ENCODE results near the gene DYNC1I2. TPM values are rescaled to one million over a fixed set of nuclear protein-coding genes. Genes with fewer than 3 reads are reported as not detected.
"Not testable (repeated sequence)": the region's sequence is repeated elsewhere in the genome, so short reads cannot be mapped to it uniquely, and the experiment has no call there.

DYNC1I2 gene
- total RNA-seq, 2 donors from 2014 or later, result 89.8 to 122 TPM

DNA sequence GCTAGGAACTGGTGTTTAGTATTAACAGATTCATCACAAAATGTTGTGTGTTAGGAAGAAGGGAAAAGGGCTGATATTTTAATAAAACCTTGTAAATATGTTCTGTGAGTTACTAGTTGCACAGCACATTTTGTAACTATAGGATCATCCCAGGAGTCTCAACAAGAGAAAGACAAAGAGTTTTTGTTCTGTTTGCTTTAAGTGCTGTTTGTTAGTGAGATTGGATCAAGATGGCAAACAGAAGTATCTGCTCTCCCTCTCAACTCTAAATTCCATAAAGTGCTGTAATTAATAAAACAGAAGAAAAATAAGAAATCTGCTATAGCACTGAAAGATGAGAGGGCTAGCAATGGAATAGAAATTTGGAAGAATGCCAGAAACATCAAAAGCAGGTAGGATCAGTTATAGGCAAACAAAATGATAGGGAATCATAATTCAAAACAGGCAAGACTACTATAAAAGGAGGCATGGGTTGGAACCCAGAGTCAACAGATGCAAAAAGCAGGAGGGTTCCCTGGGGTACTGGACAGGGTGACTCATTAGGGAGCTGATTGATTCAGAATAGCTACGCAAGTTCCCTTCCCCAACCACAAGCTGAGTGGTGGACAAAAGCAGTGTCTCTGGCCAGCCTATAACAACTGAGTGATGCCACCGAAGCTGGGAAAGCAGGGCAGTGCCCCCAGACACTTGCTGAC is 75.8 kb downstream of the DYNC1I2 start:
- ATAC-seq (ENCODE audit: insufficient number of reproducible peaks, low FRiP score, low read depth) (no peak), DNase-seq (ENCODE audit: low spot score) (no peak)
- peaks cover 9% of the 10 kb centered on the region for H3K36me3 ChIP-seq
- H3K27me3 ChIP-seq (replicated peaks; ENCODE audit: insufficient read depth), result no peaks in the 10 kb centered on the region
- no peaks in the 10 kb centered on the region for H3K4me1 ChIP-seq (ENCODE audit: control insufficient read depth in 1 of 2, low read depth in 2 of 2)
- TF ChIP-seq, protein P1, sequence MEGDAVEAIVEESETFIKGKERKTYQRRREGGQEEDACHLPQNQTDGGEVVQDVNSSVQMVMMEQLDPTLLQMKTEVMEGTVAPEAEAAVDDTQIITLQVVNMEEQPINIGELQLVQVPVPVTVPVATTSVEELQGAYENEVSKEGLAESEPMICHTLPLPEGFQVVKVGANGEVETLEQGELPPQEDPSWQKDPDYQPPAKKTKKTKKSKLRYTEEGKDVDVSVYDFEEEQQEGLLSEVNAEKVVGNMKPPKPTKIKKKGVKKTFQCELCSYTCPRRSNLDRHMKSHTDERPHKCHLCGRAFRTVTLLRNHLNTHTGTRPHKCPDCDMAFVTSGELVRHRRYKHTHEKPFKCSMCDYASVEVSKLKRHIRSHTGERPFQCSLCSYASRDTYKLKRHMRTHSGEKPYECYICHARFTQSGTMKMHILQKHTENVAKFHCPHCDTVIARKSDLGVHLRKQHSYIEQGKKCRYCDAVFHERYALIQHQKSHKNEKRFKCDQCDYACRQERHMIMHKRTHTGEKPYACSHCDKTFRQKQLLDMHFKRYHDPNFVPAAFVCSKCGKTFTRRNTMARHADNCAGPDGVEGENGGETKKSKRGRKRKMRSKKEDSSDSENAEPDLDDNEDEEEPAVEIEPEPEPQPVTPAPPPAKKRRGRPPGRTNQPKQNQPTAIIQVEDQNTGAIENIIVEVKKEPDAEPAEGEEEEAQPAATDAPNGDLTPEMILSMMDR (IDR thresholded peaks at IDR 0.05), result no peak
- H3K27ac ChIP-seq, result no peak overlapping the region
- no peak overlapping the region for H3K4me3 ChIP-seq
- no peaks in the 10 kb centered on the region for H3K9me3 ChIP-seq

- ATAC-seq (ENCODE audit: insufficient number of reproducible peaks, low FRiP score, low read depth) (no peak), DNase-seq (ENCODE audit: low spot score) (no peak)
- Histone ChIP-seq H3K9me3 (no peaks in the 10 kb centered on the region), H3K36me3 (peaks cover 9% of the 10 kb centered on the region), H3K27me3 (replicated peaks; ENCODE audit: insufficient read depth) (no peaks in the 10 kb centered on the region), H3K4me1 (ENCODE audit: control insufficient read depth in 1 of 2, low read depth in 2 of 2) (no peaks in the 10 kb centered on the region), H3K4me3 (no peak overlapping the region), H3K27ac (no peak overlapping the region)
- TF ChIP-seq, protein P1 (IDR thresholded peaks at IDR 0.05), result no peak
These were observed 76.3 kb downstream of the DYNC1I2 start for GRCh38 chr2:171763602-171764001.

DNA sequence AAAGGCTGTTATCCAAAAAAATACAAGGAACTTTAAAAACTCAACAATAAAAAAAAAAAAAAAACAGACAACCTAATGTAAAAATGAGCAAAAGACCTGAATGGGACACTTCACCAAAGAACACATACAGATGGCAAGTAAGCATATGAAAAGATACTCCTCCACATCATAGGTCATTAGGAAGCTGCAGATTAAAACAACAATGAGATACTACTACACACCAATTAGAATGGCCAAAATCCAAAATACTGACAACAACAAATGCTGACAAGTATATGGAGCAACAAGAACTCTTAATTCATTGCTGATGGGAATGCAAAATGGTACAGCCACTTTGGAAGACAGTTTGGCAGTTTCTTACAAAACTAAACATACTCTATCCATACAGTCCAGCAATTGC is 84.2 kb downstream of the DYNC1I2 start:
- Histone ChIP-seq H3K4me3 (no peak overlapping the region), H3K9me3 (no peaks in the 10 kb centered on the region), H3K27me3 (replicated peaks; ENCODE audit: insufficient read depth) (no peaks in the 10 kb centered on the region), H3K4me1 (ENCODE audit: control insufficient read depth in 1 of 2, low read depth in 2 of 2) (no peaks in the 10 kb centered on the region), H3K27ac (no peak overlapping the region), H3K36me3 (peaks cover 2% of the 10 kb centered on the region)
- DNase-seq (ENCODE audit: low spot score) (no peak), ATAC-seq (ENCODE audit: insufficient number of reproducible peaks, low FRiP score, low read depth) (no peak)
- TF ChIP-seq, protein P1 (IDR thresholded peaks at IDR 0.05), result no peak

DNA sequence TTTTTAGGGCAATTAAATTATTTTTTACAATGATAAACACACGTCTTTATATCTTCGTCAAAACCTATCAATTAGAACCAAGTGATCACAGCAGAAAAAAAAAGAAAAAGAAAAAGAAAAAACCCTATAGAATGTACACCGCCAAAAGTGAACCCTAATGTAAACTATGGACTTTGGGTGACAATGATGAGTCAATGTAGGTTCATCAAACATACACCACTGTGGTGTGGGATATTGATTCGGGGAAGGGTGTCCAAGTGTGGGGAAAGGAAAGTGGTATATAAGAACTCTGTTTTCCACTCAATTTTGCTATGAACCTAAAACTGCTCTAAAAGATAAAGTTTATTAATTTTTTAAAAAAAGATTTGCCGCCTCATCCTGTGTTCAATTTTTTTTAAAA is 85.1 kb downstream of the DYNC1I2 start:
- Histone ChIP-seq H3K27me3 (replicated peaks; ENCODE audit: insufficient read depth) (no peaks in the 10 kb centered on the region), H3K36me3 (peaks cover 2% of the 10 kb centered on the region), H3K4me3 (no peak overlapping the region), H3K9me3 (no peaks in the 10 kb centered on the region), H3K27ac (no peak overlapping the region), H3K4me1 (ENCODE audit: control insufficient read depth in 1 of 2, low read depth in 2 of 2) (no peaks in the 10 kb centered on the region)
- TF ChIP-seq, protein P1 (IDR thresholded peaks at IDR 0.05), result no peak
- ATAC-seq (ENCODE audit: insufficient number of reproducible peaks, low FRiP score, low read depth) (no peak), DNase-seq (ENCODE audit: low spot score) (no peak)

DNA sequence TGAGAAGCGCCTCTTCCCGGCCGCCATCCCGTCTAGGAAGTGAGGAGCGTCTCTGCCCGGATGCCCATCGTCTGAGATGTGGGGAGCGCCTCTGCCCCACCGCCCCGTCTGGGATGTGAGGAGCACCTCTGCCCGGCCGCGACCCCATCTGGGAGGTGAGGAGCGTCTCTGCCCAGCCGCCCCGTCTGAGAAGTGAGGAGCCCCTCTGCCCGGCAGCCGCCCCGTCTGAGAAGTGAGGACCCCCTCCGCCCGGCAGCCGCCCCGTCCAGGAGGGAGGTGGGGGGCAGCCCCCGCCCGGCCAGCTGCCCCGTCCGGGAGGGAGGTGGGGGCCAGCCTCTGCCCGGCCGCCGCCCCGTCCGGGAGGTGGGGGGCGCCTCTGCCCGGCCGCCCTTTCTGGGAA is 87.3 kb downstream of the DYNC1I2 start:
- H3K27ac ChIP-seq; H3K4me1 ChIP-seq (ENCODE audit: control insufficient read depth in 1 of 2, low read depth in 2 of 2): not testable (repeated sequence)

GRCh38 chr2:171778515-171778914 is 91.2 kb downstream of the DYNC1I2 start:
- Histone ChIP-seq H3K4me1 (ENCODE audit: control insufficient read depth in 1 of 2, low read depth in 2 of 2) (no peaks in the 10 kb centered on the region), H3K9me3 (peaks cover 2% of the 10 kb centered on the region), H3K27me3 (replicated peaks; ENCODE audit: insufficient read depth) (no peaks in the 10 kb centered on the region), H3K27ac (no peak overlapping the region), H3K36me3 (peaks cover 2% of the 10 kb centered on the region), H3K4me3 (no peak overlapping the region)
- no peak for ATAC-seq (ENCODE audit: insufficient number of reproducible peaks, low FRiP score, low read depth)
- TF ChIP-seq, protein P1 (IDR thresholded peaks at IDR 0.05), result no peak
- DNase-seq (ENCODE audit: low spot score), result no peak

More for the DNA sequence above, 87.3 kb downstream of the DYNC1I2 start:
- not testable (repeated sequence) for DNase-seq (ENCODE audit: low spot score); ATAC-seq (ENCODE audit: insufficient number of reproducible peaks, low FRiP score, low read depth); H3K27me3 ChIP-seq (replicated peaks; ENCODE audit: insufficient read depth); H3K9me3 ChIP-seq; H3K4me3 ChIP-seq; H3K36me3 ChIP-seq

All from thoracic aorta (tissue), 2 donors.